Measurements from ENCODE around the gene OR3A2. TPM values are rescaled to one million over a fixed set of nuclear protein-coding genes. Genes with fewer than 3 reads are reported as not detected.
"Not testable (repeated sequence)": the region's sequence is repeated elsewhere in the genome, so short reads cannot be mapped to it uniquely, and the experiment has no call there.

OR3A2 gene
- total RNA-seq, 1 experiment from 2014 or later = not detected

DNA sequence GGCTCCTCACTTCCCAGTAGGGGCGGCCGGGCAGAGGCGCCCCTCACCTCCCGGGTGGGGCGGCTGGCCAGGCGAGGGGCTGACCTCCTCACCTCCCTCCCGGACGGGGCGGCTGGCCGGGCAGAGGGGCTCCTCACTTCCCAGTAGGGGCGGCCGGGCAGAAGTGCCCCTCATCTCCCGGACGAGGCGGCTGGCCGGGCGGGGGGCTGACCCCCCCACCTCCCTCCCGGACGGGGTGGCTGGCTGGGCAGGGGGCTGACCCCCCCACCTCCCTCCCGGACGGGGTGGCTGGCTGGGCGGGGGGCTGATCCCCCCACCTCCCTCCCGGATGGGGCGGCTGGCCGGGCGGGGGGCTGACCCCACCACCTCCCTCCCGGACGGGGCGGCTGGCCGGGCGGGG is 14.9 kb downstream of the OR3A2 start:
- H2AFZ ChIP-seq (ENCODE audit: low read depth, low read length, poor library complexity, severe bottlenecking); RAD21 ChIA-PET (ENCODE audit: low non-redundant PET in 1 of 2, low total read pairs in 2 of 2, uncharacterized antibody in 2 of 2, unreplicated experiment in 2 of 2); H3K9ac ChIP-seq (ENCODE audit: low read length); H3K4me2 ChIP-seq (ENCODE audit: low read length); CTCF ChIA-PET; BruUV-seq (replicated peaks); H3K4me1 ChIP-seq (ENCODE audit: control insufficient read depth in 1 of 2, insufficient read depth in 2 of 2, low read length in 2 of 2); H3K9me2 ChIP-seq (ENCODE audit: insufficient read depth); POLR2A ChIA-PET; H3K9me3 ChIP-seq (ENCODE audit: control insufficient read depth in 1 of 2, insufficient read depth in 1 of 2, low read depth in 1 of 2, low read length in 2 of 2); ATAC-seq; H3K27ac ChIP-seq (ENCODE audit: low read depth, low read length); H3K79me2 ChIP-seq (ENCODE audit: insufficient read depth, low read length); H3K36me3 ChIP-seq (ENCODE audit: control insufficient read depth in 1 of 2, insufficient read depth in 2 of 2, low read length in 2 of 2); DNase-seq (ENCODE audit: low read depth, low spot score); H4K20me1 ChIP-seq (ENCODE audit: insufficient read depth); H3K4me3 ChIP-seq (replicated peaks in 1 of 2; ENCODE audit: low read depth in 1 of 2, low read length in 2 of 2); intact Hi-C loops (cut with micrococcal nuclease): not testable (repeated sequence)
- peaks cover 13% of the 10 kb centered on the region; the same call in 1 of the 2 replicates for H3K27me3 ChIP-seq (ENCODE audit: insufficient read depth, low read length)

DNA sequence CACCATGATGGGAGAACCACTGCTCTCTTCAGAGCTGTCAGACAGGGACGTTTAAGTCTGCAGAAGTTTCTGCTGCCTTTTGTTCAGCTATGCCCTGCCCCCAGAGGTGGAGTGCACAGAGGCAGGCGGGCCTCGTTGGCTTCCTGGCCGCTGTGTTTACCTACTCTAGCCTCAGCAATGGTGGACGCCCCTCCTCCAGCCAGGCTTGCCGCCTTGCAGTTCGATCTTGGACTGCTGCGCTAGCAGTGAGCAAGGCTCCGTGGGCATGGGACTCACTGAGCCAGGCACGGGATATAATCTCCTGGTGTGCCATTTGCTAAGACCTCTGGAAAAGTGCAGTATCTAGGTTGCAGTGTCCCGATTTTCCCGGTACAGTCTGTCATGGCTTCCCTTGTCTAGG is 43.3 kb downstream of the OR3A2 start:
- H2AFZ ChIP-seq (ENCODE audit: low read depth, low read length, poor library complexity, severe bottlenecking); intact Hi-C loops (cut with micrococcal nuclease); ATAC-seq; H3K9ac ChIP-seq (ENCODE audit: low read length); BruUV-seq (replicated peaks); H3K9me2 ChIP-seq (ENCODE audit: insufficient read depth); RAD21 ChIA-PET (ENCODE audit: low non-redundant PET in 1 of 2, low total read pairs in 2 of 2, uncharacterized antibody in 2 of 2, unreplicated experiment in 2 of 2); CTCF ChIA-PET; H3K4me1 ChIP-seq (ENCODE audit: control insufficient read depth in 1 of 2, insufficient read depth in 2 of 2, low read length in 2 of 2); DNase-seq (ENCODE audit: low read depth, low spot score); H3K4me3 ChIP-seq (replicated peaks in 1 of 2; ENCODE audit: low read depth in 1 of 2, low read length in 2 of 2); H3K9me3 ChIP-seq (ENCODE audit: control insufficient read depth in 1 of 2, insufficient read depth in 1 of 2, low read depth in 1 of 2, low read length in 2 of 2); H3K4me2 ChIP-seq (ENCODE audit: low read length); H4K20me1 ChIP-seq (ENCODE audit: insufficient read depth); H3K79me2 ChIP-seq (ENCODE audit: insufficient read depth, low read length); H3K36me3 ChIP-seq (ENCODE audit: control insufficient read depth in 1 of 2, insufficient read depth in 2 of 2, low read length in 2 of 2); POLR2A ChIA-PET; H3K27ac ChIP-seq (ENCODE audit: low read depth, low read length): not testable (repeated sequence)
- H3K27me3 ChIP-seq (ENCODE audit: insufficient read depth, low read length) = peaks cover 26% of the 10 kb centered on the region; the same call in 1 of the 2 replicates

DNA sequence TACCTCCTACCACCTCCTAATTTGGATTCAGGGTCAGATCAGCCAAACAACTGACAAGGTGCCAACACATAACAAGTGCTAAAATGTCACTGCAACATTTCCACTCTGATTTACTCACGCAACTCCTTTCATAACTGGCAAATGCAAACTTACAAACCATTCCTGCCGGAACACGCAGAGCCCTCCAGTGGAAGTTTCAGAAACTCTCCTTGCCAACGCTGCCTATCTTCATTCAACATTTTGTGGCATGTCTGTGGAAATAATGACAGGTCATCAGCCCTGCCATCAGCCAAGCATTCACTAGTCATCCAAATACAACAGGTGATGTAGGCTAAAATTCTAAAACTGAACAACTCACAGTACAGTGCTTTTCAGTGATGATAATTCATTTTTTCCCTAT is 50.2 kb downstream of the OR3A2 start:
- CTCF ChIA-PET = no interaction called here
- Histone ChIP-seq H3K4me1 (ENCODE audit: control insufficient read depth in 1 of 2, insufficient read depth in 2 of 2, low read length in 2 of 2) (no peaks in the 10 kb centered on the region), H3K36me3 (ENCODE audit: control insufficient read depth in 1 of 2, insufficient read depth in 2 of 2, low read length in 2 of 2) (no peaks in the 10 kb centered on the region), H3K4me3 (replicated peaks in 1 of 2; ENCODE audit: low read depth in 1 of 2, low read length in 2 of 2) (no peak overlapping the region), H4K20me1 (ENCODE audit: insufficient read depth) (no peaks in the 10 kb centered on the region), H3K4me2 (ENCODE audit: low read length) (no peak overlapping the region), H2AFZ (ENCODE audit: low read depth, low read length, poor library complexity, severe bottlenecking) (no peak overlapping the region), H3K79me2 (ENCODE audit: insufficient read depth, low read length) (no peaks in the 10 kb centered on the region), H3K9me3 (ENCODE audit: control insufficient read depth in 1 of 2, insufficient read depth in 1 of 2, low read depth in 1 of 2, low read length in 2 of 2) (no peaks in the 10 kb centered on the region), H3K27me3 (ENCODE audit: insufficient read depth, low read length) (0 out of 2 replicates have a peak, but pooled peaks cover 8% of the 10 kb centered on the region), H3K9ac (ENCODE audit: low read length) (no peak overlapping the region), H3K9me2 (ENCODE audit: insufficient read depth) (no peaks in the 10 kb centered on the region), H3K27ac (ENCODE audit: low read depth, low read length) (no peak overlapping the region)
- no TSS peak for BruUV-seq (replicated peaks)
- DNase-seq (ENCODE audit: low read depth, low spot score) (peak; percentile 3), ATAC-seq (peak; percentile 49; the same call in 1 of the 2 replicates)
- intact Hi-C loops (cut with micrococcal nuclease) = no loop called here
- RAD21 ChIA-PET (ENCODE audit: low non-redundant PET in 1 of 2, low total read pairs in 2 of 2, uncharacterized antibody in 2 of 2, unreplicated experiment in 2 of 2) = no interaction called here
- POLR2A ChIA-PET = no interaction called here
- TF ChIP-seq FOSL1 (IDR thresholded peaks at IDR 0.05; ENCODE audit: low read depth) (no peak), POLR2A (IDR thresholded peaks at IDR 0.05; ENCODE audit: borderline replicate concordance, extremely low read depth, insufficient read depth, insufficient read length) (no peak), SRF (IDR thresholded peaks at IDR 0.05; ENCODE audit: low read depth) (no peak), EGR1 (IDR thresholded peaks at IDR 0.05; ENCODE audit: low read depth) (no peak), JUND (IDR thresholded peaks at IDR 0.05) (no peak), SIN3A (IDR thresholded peaks at IDR 0.05; ENCODE audit: low read depth) (no peak)
- TF ChIP-seq, protein P1, sequence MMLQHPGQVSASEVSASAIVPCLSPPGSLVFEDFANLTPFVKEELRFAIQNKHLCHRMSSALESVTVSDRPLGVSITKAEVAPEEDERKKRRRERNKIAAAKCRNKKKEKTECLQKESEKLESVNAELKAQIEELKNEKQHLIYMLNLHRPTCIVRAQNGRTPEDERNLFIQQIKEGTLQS (IDR thresholded peaks at IDR 0.05) = no peak
- TF ChIP-seq, protein P2, sequence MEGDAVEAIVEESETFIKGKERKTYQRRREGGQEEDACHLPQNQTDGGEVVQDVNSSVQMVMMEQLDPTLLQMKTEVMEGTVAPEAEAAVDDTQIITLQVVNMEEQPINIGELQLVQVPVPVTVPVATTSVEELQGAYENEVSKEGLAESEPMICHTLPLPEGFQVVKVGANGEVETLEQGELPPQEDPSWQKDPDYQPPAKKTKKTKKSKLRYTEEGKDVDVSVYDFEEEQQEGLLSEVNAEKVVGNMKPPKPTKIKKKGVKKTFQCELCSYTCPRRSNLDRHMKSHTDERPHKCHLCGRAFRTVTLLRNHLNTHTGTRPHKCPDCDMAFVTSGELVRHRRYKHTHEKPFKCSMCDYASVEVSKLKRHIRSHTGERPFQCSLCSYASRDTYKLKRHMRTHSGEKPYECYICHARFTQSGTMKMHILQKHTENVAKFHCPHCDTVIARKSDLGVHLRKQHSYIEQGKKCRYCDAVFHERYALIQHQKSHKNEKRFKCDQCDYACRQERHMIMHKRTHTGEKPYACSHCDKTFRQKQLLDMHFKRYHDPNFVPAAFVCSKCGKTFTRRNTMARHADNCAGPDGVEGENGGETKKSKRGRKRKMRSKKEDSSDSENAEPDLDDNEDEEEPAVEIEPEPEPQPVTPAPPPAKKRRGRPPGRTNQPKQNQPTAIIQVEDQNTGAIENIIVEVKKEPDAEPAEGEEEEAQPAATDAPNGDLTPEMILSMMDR (IDR thresholded peaks at IDR 0.05 in 2 of 3, conservative IDR thresholded peaks at IDR 0.05 in 1 of 3; ENCODE audit: borderline replicate concordance in 1 of 3, insufficient read depth in 1 of 3, low read depth in 2 of 3, low read length in 2 of 3) = peak; percentile 16 to 47 (median 37); a peak in 5 of 6 replicates
- TF ChIP-seq, protein P3, sequence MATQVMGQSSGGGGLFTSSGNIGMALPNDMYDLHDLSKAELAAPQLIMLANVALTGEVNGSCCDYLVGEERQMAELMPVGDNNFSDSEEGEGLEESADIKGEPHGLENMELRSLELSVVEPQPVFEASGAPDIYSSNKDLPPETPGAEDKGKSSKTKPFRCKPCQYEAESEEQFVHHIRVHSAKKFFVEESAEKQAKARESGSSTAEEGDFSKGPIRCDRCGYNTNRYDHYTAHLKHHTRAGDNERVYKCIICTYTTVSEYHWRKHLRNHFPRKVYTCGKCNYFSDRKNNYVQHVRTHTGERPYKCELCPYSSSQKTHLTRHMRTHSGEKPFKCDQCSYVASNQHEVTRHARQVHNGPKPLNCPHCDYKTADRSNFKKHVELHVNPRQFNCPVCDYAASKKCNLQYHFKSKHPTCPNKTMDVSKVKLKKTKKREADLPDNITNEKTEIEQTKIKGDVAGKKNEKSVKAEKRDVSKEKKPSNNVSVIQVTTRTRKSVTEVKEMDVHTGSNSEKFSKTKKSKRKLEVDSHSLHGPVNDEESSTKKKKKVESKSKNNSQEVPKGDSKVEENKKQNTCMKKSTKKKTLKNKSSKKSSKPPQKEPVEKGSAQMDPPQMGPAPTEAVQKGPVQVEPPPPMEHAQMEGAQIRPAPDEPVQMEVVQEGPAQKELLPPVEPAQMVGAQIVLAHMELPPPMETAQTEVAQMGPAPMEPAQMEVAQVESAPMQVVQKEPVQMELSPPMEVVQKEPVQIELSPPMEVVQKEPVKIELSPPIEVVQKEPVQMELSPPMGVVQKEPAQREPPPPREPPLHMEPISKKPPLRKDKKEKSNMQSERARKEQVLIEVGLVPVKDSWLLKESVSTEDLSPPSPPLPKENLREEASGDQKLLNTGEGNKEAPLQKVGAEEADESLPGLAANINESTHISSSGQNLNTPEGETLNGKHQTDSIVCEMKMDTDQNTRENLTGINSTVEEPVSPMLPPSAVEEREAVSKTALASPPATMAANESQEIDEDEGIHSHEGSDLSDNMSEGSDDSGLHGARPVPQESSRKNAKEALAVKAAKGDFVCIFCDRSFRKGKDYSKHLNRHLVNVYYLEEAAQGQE (IDR thresholded peaks at IDR 0.05; ENCODE audit: low read depth) = no peak

All from HCT116 (cell line).